Cardiac muscle cell (in vitro differentiated cells and primary cell): ENCODE measurements around the gene CATSPERD. TPM values are rescaled to one million over a fixed set of nuclear protein-coding genes. Genes with fewer than 3 reads are reported as not detected.

ENCODE experiments used
- DNase-seq, 2 donors: peaks; one replicate each; pipeline versions ENCODE4 v3.0.0 to v3.0.0-alpha.2; 2010 to 2017; ENCODE audit warnings: low read depth in 1 of 2, low spot score in 1 of 2
- H3K27ac ChIP-seq: fragments of 200-600 bp; sonication (generic); 2 replicates; pipeline ENCODE4 v1.5.1; 2016
- H3K27me3 ChIP-seq: fragments of 200-600 bp; sonication (generic); 2 replicates; pipeline ENCODE4 v1.6.0; 2016; ENCODE audit warnings: control low read depth
- H3K36me3 ChIP-seq: fragments of 200-600 bp; sonication (generic); 2 replicates; pipeline ENCODE4 v1.5.1; 2016; ENCODE audit warnings: control low read depth
- H3K4me1 ChIP-seq: fragments of 200-600 bp; sonication (generic); 2 replicates; pipeline ENCODE4 v1.8.1; 2017; ENCODE audit warnings: low read depth, mild to moderate bottlenecking, mixed run types
- H3K4me3 ChIP-seq: fragments of 200-600 bp; sonication (generic); 2 replicates; pipeline ENCODE4 v1.5.1; 2016; ENCODE audit warnings: mild to moderate bottlenecking
- H3K9me3 ChIP-seq: fragments of 200-600 bp; sonication (generic); 2 replicates; pipeline ENCODE4 v1.5.1; 2017; ENCODE audit warnings: low read depth, mild to moderate bottlenecking, control low read depth
- CTCF ChIP-seq: IDR thresholded peaks from 2 replicates; pipeline ENCODE4 v1.5.1; 2012; ENCODE audit warnings: low read depth, mild to moderate bottlenecking, low read length
- polyA plus RNA-seq: library from polyadenylated mRNA; unstranded; fragments of >200 nt; fragmentation: Nextera tagmentation; extraction: Ambion mirVana; gene quantifications from 2 replicates; pipeline ENCODE4 v1.2.1, GENCODE V29; 2016
- total RNA-seq: library from RNA; depleted of rRNA; stranded (reverse); fragments of >200 nt; gene quantifications from 2 replicates; pipeline ENCODE4 v1.2.3, GENCODE V29; 2016

The CATSPERD gene
- total and polyA plus RNA-seq, 2 experiments from 2014 or later = not detected

- H3K36me3 ChIP-seq = no peaks in the 10 kb centered on the region
- no peak overlapping the region for H3K4me3 ChIP-seq
- no peaks in the 10 kb centered on the region for H3K9me3 ChIP-seq
- H3K27ac ChIP-seq = no peak overlapping the region
- no peaks in the 10 kb centered on the region for H3K27me3 ChIP-seq
- no peak for TF ChIP-seq CTCF
- DNase-seq = no peak
- no peaks in the 10 kb centered on the region for H3K4me1 ChIP-seq
These were observed 94.4 kb downstream of the CATSPERD start for GRCh38 chr19:5814852-5815246.

- Histone ChIP-seq H3K4me3 (no peak overlapping the region), H3K27me3 (no peaks in the 10 kb centered on the region), H3K27ac (no peak overlapping the region), H3K4me1 (peaks cover 4% of the 10 kb centered on the region), H3K9me3 (no peaks in the 10 kb centered on the region), H3K36me3 (no peaks in the 10 kb centered on the region)
- TF ChIP-seq CTCF = no peak
- no peak for DNase-seq
These were observed 96.8 kb downstream of the CATSPERD start for GRCh38 chr19:5817218-5817617.

- Histone ChIP-seq H3K36me3 (no peaks in the 10 kb centered on the region), H3K9me3 (no peaks in the 10 kb centered on the region), H3K27ac (no peak overlapping the region), H3K4me3 (no peak overlapping the region), H3K4me1 (peaks cover 4% of the 10 kb centered on the region), H3K27me3 (no peaks in the 10 kb centered on the region)
- TF ChIP-seq CTCF = no peak
- no peak for DNase-seq
These were observed 98.2 kb downstream of the CATSPERD start for GRCh38 chr19:5818594-5818993.

- H3K27me3 ChIP-seq = no peaks in the 10 kb centered on the region
- no peaks in the 10 kb centered on the region for H3K36me3 ChIP-seq
- DNase-seq = no peak
- H3K4me1 ChIP-seq = peaks cover 4% of the 10 kb centered on the region
- no peak overlapping the region for H3K27ac ChIP-seq
- no peaks in the 10 kb centered on the region for H3K9me3 ChIP-seq
- TF ChIP-seq CTCF = no peak
- no peak overlapping the region for H3K4me3 ChIP-seq
These were observed 100.3 kb downstream of the CATSPERD start for GRCh38 chr19:5820785-5821184.

- H3K27me3 ChIP-seq = no peaks in the 10 kb centered on the region
- H3K4me1 ChIP-seq = peaks cover 4% of the 10 kb centered on the region
- H3K9me3 ChIP-seq = no peaks in the 10 kb centered on the region
- H3K27ac ChIP-seq = no peak overlapping the region
- no peak for DNase-seq
- no peak overlapping the region for H3K4me3 ChIP-seq
- H3K36me3 ChIP-seq = no peaks in the 10 kb centered on the region
- TF ChIP-seq CTCF = no peak
These were observed 101.2 kb downstream of the CATSPERD start for GRCh38 chr19:5821521-5822180.
